Measurements from ENCODE around the gene SUGP2. TPM values are rescaled to one million over a fixed set of nuclear protein-coding genes. Genes with fewer than 3 reads are reported as not detected.

The SUGP2 gene
- total RNA-seq, 1 experiment from 2014 or later = 95.2 TPM

DNA sequence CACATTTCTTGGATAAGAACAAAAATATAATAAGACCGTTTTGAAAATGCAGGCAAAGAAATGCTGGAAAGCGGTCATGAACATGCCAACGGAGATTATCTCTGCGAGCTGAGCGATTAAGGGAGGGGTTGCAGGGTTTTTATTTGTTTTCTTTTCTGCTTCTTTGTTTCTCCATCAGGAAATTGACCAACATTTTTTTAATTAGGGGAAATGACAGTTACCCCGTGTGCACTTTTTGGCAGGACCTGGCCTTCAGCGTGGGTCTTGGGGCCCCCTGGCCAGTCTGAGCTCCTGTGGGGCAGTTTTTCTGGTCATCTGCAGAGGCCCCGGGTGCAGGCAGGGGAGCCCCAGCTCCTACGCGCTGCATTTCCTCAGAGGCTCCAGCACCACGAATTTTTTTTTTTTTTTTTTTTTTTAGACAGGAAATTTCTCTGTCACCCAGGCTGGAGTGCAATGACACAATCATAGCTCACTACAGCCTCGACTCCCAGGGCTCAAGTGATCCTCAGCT, 61.0 kb downstream of the SUGP2 start:
- Histone ChIP-seq H3K27ac (ENCODE audit: insufficient read length, low read depth, low read length) (no peak overlapping the region), H3K56ac (ENCODE audit: insufficient read length, low read depth, low read length) (no peak overlapping the region), H3T11ph (ENCODE audit: low read length) (no peak overlapping the region), H4K91ac (ENCODE audit: insufficient read length, low read depth, low read length) (no peak overlapping the region), H3K23me2 (ENCODE audit: insufficient read length, low read depth, low read length, poor library complexity, severe bottlenecking) (no peaks in the 10 kb centered on the region), H4K8ac (replicated peaks; ENCODE audit: insufficient read length, low read depth, low read length) (no peak overlapping the region), H2BK12ac (ENCODE audit: insufficient read length, low read depth, low read length) (no peak overlapping the region), H3K4me1 (ENCODE audit: insufficient read depth, low read length) (no peaks in the 10 kb centered on the region), H2BK15ac (ENCODE audit: low read depth, low read length) (no peak overlapping the region), H2AK5ac (ENCODE audit: insufficient read length, low read length) (no peak overlapping the region), H3K79me1 (ENCODE audit: insufficient read depth, low read depth, low read length, poor library complexity, severe bottlenecking) (no peaks in the 10 kb centered on the region), H2BK20ac (ENCODE audit: low read depth, low read length, poor library complexity, severe bottlenecking) (no peak overlapping the region), H3K79me2 (ENCODE audit: insufficient read depth, low read length) (no peaks in the 10 kb centered on the region), H2BK120ac (ENCODE audit: low read depth, low read length, poor library complexity, severe bottlenecking) (no peak overlapping the region), H3K4ac (ENCODE audit: low read depth, low read length) (no peak overlapping the region), H3K9me3 (ENCODE audit: control insufficient read depth, low read depth, low read length) (no peaks in the 10 kb centered on the region), H3K9ac (ENCODE audit: extremely low read depth, insufficient read length, low read length) (no peak overlapping the region), H2BK5ac (ENCODE audit: insufficient read length, low read length) (no peak overlapping the region), H3K23ac (ENCODE audit: insufficient read length, low read depth, low read length) (no peak overlapping the region), H4K5ac (ENCODE audit: insufficient read length, low read depth, low read length) (no peak overlapping the region), H2AFZ (ENCODE audit: low read length) (no peak overlapping the region), H4K20me1 (ENCODE audit: control insufficient read depth, insufficient read depth, insufficient read length) (no peaks in the 10 kb centered on the region), H3K27me3 (ENCODE audit: insufficient read depth, low read length) (no peaks in the 10 kb centered on the region), H3K4me2 (ENCODE audit: insufficient read depth, insufficient read length, low read length) (no peak overlapping the region), H3K14ac (ENCODE audit: insufficient read depth, low read length) (no peak overlapping the region), H3K18ac (ENCODE audit: insufficient read length, low read depth, low read length) (no peak overlapping the region)
- H3K27me3 Mint-ChIP-seq (ENCODE audit: low read depth) = peaks cover 19% of the 10 kb centered on the region
- no peak overlapping the region for H3K27ac Mint-ChIP-seq
- peaks cover 0 to 4% (median 0%) of the 10 kb centered on the region in 3 experiments; a peak in 1 of 7 replicates for H3K36me3 Mint-ChIP-seq (ENCODE audit: insufficient read depth in 1 of 3, low read depth in 3 of 3)
- peaks cover 3 to 4% of the 10 kb centered on the region in 2 experiments; a peak in 3 of 5 replicates for H3K9me3 Mint-ChIP-seq
- no CpG with 5 or more reads among the region's 12 CpGs for WGBS (ENCODE audit: extremely low coverage, insufficient read length, low lambda C conversion rate)
- DNase-seq = no peak
- peaks cover 0 to 2% of the 10 kb centered on the region in 2 experiments; a peak in 1 of 4 replicates for H3K4me1 Mint-ChIP-seq
- no peak for TF ChIP-seq CTCF (conservative IDR thresholded peaks at IDR 0.05)
- H3K4me3 Mint-ChIP-seq = no peak overlapping the region
